NCI-H1092 (cell line): ENCODE data around the gene SLC6A3.

Experiments used
- DNase-seq: peaks from one replicate; lab custom pipeline; 2025; lab: John Stamatoyannopoulos, UW

SLC6A3 gene

DNA sequence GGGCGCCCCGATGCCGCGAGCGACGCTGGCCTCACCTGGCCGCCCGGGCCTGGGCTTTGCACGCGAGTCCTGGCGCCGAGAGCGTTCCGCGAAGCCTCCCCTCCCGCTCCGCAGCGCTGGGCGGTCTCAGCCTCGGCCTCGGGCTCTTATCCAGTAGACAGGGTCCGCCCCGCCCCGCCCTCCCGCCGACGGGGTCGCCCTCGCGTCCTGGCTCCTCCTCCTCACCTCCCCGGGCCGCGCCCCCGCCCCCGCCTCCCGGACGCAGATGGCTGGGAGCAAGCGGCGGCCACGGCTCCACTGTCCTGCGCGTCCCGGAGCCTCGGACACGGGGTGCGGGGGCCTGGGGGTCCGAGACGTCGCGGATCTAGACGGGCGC is at the start of gene SLC6A3:
SLC6A3 (minus strand) TSS at position 128 of the 376 bp plus-strand sequence. CDS start 2,243 bp downstream, outside the sequence.
- DNase-seq, result peak; percentile 39

DNA sequence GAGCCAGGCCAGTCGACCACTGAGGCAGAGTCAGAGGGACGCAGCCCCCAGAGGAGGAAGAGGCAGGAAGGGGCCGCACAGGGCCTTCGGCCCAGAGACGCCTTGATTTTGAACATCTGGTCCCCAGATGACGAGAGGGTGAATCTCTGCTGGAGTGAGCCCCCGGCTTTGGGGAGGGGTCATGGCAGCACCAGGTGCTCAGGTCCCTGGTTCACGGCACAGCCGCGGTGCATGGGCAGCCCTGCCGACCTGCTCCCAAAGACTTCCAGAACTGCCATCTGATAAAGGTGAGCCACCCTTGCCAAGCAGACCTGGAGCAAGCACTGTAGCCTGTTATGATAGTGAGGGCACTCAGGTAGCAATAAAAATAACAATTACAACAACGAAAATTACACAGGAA is 48.7 kb upstream of the SLC6A3 start:
- no peak for DNase-seq

- DNase-seq, result no peak
Measured at GRCh38 chr5:1493413-1493812, 48.2 kb upstream of the SLC6A3 start.

DNA sequence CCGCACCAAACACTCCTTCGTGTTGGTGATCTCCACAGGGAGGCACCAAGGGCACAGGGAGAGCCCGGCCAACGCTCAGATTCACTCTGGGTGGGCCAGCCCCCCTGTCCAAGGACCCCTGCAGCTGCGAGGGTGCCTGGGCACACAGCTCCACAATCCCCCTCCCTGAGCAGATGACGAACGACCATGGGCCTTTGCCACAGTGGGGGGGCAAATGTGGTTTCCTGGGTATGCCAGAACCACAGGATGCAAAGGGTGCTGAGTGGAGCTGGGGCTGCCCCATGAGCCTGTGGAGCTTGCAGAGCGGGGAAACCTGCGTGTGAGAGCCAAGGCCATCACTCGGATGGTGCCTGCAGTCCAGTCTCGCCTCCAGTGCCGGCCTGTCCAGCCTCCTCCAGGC is 47.5 kb upstream of the SLC6A3 start:
- DNase-seq, result no peak

DNA sequence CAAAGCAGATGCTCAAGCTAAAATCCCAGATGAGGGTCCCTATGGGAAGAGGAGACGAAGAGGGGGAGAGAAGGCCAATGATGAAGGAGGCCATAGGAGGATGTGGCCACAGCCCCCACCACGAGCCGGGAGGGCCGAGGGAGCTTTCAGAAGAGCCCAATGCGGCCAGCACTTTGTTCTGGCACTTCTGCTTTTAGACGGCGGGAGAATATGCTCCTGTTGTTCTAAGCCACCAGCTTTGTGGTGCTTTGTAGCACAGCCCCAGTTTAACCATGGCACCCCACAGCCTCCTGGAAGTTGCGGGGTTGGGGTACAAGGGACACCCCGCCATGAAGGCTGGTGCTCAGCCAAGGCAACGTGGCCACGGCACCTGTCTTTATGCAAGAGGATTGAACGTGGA is 45.1 kb upstream of the SLC6A3 start:
- DNase-seq, result no peak

DNA sequence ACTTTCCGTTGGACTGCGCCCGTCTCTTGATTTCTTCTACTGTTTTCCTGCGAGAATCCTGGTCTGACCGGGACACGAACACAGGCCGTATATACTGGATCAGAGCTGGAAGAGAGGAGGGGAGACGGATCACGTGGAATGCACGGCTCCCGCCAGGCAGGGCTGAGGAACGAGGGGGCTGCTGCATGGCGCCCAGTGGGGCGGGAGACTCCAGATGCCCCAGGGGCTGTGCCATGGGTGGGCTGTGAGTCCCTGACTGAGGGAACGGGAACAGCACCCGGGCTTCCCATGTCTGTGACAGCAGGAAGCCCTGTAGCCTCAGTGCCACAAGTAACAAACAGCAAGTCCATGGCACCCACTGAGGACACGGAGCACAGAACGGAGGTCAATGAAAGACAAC is 44.5 kb upstream of the SLC6A3 start:
- DNase-seq, result no peak

DNA sequence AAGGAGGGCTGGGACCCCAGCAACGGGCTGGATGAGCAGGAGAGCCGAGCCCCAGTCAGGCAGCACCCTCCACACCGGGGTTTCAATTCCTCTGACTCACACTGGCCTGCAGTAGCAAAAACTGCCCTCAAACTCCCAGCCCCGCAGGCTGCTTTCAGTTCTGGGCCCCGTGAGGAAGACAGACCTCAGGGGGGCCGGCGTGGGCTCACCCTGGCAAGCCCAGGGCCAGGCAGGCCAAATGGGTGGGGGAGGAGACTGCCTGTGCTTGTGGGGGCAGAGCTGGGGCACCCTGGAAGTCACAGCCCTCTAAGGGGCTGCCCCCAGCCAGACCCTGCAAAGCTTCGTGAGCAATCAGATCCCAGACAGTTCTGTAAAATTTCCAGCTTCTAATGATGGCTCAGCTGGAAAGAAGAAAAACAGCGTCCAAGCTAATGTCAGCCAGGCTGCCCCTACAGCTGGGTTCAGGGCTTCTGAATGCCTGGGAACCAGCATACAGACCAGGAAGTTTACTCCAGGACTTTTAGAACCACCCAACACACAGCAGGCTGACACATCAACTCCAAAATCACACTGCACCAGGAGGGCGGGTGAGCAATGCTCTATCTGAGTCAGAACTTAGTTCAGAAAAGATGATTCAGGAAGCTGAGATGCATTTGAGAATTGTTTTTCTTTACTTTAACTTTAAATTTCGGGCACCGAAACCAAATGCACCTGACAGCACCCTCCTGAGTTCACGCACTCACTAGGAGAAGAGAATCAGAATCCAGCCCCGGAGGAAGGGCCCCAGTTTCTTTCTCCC is 43.8 kb upstream of the SLC6A3 start:
- DNase-seq, result no peak

- DNase-seq, result no peak
Measured at GRCh38 chr5:1487079-1487764, 42.0 kb upstream of the SLC6A3 start.

DNA sequence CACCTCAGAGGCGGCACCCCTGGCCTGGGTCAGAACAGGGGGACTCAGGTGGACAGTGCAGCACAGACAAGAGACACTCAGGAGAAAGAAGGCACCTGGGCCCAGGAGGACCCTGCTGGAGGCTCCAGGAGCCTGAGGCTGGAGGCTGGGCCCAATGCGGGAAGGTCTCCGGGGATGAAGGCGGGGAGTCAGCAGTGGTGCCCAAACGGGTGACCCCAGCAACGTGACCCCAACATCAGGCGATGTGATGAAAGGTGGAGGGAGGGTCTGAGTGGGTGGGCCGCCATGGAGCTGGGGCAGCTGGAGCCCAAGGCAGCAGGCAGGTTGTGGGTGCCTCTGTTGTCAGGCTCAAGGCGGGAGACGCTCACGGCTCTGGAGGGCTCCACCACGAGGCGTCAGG is 41.0 kb upstream of the SLC6A3 start:
- no peak for DNase-seq

GRCh38 chr5:1485579-1486118 is 40.4 kb upstream of the SLC6A3 start:
- no peak for DNase-seq

DNA sequence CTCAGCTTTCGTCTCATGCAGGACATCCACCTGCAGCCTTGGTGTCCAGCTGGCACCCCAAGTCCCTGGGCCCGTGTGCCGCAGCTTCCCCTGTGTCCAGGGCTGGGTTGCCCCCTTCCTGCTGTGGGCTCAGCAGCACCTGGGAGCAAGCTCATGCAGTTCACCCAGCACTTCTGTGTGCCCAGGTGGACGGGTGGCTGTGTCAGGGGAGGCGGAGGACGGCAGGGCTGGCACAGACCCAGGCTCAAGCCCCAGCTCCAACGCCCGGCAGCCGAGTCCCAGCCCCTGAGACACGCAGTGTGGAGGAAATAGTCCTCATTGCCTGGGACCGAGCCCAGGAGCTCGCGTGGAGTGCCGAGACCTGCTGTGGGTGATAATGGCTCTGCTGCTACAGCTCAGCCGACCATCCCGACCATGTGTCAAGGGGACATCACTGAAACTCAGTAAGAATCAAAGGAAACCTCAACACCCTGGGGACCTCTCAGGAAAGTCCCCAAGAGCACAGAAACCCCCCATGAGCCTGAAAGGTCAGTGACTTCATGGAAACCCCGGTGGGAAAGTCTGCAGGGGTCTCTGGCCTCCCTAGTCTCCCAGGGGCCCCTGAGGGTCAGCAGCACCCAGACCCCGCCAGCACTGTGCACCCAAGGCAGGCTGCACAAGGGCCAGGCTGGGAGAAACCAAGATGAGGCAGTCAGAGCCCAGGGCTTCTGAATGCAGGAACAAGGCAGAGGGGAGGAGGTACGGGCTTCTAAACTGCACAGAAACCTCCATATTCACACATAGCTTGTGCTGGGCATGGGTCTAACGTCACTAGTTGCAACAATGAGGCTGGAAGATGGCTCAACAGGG is 39.7 kb upstream of the SLC6A3 start:
- no peak for DNase-seq

- no peak for DNase-seq
Measured at GRCh38 chr5:1483856-1484729, 38.9 kb upstream of the SLC6A3 start.

DNA sequence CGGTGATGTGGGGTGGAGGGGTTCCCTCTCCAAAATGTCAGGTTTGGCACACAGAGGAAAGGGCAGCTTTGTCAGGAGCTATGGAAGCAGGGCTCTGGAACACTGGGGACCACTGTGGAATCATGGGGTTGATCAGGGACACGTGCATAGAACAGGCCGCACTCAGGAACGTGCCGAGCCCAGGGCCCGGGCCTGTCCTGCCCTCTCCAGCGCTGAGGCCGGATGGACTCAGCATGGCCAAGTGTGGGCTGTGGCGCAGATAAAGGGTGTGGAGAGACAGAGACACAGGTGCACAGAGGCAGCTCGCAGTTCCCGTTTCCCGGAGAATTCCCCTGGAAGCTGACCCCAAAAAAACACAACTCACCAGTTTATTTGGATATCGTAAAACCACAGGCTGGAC is 37.8 kb upstream of the SLC6A3 start:
- no peak for DNase-seq

DNA sequence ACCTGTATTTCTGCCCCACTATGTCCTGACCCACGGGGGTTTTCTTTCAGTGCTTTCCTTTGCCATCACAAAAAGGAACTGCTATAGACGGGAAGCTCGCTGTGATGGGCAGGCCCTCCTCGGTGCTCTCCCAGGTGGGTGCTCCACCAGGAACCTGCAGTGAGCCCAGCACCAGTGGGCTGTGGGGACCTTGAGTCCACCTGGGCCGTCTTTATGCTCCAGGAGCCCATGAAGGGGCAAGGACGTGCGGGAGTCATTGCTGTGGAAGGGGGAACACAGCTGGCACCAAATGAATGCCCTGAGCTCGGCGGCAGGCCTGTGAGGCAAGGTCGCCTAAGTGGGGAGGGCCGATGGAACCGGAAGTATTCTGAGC is 36.7 kb upstream of the SLC6A3 start:
- DNase-seq, result no peak

DNA sequence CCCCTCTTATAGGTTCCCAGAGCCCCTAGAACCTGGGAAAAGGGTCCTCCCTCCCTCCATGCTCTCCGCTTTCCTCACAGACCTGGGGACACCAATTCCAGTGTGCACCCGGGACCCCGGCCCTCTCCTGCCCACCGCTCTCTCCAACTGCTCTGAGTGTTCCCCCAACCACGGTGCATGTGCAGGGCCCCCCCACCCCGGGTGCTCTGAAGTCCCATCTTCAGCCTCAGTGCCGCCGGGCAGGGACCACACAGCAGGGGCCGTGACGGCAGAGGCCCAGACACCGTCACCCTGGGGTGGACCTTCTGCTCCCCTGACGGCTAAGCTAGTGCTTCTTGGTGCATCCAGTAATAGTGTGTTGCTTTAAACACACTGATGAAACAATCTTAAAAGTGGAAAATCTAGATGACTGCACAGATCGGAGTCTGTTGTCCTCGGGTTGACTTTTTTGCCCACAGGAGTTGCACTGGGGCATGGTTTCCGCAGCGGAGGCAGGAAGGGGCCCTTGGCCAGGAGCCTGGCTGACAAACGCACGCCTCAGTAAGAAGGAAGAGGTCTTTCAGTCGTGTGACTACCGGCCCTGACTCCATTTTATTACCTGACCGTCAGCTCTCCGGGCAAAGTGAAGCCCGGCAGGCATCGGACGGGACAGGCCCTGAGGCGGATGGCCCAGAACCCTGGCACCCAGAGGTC is 36.2 kb upstream of the SLC6A3 start:
- no peak for DNase-seq

DNA sequence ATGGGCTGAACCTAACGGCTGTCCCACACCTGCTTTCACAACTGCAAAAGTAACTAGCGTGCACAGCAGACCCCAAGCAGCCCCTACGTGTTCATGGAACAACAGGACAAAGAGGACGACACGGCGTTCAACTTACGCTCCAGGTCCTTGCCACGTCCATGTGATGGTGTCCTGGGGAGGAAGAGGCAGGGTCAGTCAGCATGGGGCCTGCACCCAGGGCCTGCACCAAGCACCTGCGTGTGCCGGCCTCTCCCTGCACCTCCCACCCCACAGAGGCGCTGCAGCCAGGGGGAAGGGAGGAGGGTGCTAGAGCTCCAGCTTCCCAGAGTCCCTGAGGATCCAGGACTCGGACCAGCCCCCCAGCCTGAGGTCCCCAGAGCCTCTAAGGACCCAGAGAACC is 35.6 kb upstream of the SLC6A3 start:
- no peak for DNase-seq

DNA sequence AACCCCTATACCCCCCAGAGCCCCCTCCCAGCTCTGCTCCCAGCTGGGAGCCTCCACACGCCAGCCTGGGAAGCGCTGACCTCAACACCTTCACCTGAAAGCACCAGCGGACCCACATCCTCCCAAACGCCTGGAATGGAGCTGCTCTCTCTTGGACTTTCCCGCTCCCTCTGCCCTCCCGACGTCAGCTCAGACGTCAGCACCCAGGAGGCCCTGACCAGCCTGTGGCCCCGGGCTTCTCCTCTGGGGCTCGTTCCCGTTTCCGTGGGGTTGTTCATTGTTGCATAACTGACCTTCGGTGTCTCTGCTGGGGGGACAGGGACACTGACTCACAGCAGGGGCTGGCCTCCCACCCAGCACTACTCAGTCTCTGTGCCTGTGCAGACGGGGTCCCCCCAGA is 35.0 kb upstream of the SLC6A3 start:
- no peak for DNase-seq

GRCh38 chr5:1479581-1480188 is 34.4 kb upstream of the SLC6A3 start:
- no peak for DNase-seq

- DNase-seq, result no peak
Measured at GRCh38 chr5:1479066-1479465, 33.8 kb upstream of the SLC6A3 start.

DNA sequence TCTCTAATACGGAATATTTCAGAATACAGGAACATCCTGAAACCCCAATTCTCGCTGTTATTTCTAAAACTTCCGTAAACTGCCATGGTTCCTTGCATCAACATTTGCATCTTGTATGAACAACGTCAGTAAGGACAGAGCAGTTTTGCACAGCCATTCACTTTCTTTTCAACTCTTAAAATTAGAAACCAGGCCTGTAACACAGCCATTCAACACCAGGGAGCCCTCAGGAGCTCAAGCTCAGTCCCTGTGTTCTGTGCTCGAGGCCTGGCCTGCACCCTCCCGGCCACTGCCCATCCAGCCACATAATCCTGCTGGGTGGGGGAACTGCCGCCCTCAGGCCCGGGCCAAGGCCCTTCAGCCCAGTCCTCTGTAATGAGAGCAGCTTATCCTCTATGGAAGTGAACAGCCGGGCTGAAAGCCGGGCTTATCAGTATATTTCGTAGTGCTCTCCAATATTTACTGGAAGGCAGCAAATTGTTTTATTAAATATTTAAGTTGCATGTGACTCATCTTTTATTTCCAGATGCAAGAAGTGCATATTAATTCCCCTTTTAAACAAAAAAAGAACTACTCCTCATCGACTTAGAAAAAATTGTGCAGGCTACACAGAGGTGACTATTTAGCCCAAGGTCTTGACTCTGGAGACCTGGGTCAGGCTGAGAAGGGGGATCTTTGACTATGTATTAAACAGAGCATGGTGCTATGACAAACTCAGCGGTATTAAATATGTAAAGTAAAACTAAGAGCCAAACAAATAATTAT is 33.2 kb upstream of the SLC6A3 start:
- DNase-seq, result no peak
